ENCODE measurements around the gene SON.

DNA sequence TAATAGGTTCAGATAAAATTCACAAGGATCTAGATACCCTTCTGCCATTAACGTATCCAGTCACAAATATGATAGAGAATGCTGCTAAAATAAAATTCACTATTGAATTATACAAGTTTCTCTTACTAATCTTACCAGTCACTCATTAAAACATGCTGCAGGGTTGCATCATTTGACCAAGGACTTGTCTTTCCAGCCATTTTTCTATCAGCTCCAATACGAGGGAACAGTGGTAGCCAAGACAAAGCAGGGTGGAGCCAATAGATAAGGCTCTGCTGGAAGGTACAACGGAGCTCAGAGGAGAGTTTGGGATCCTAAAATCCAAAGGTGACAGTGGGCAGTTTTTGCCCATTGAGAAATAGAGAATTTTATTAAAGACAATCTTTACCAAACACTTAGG, 41.6 kb downstream of the SON start:
- no peak for TF ChIP-seq POLR2AphosphoS5 (IDR thresholded peaks at IDR 0.05; ENCODE audit: low read depth)
- TF ChIP-seq, protein P1, sequence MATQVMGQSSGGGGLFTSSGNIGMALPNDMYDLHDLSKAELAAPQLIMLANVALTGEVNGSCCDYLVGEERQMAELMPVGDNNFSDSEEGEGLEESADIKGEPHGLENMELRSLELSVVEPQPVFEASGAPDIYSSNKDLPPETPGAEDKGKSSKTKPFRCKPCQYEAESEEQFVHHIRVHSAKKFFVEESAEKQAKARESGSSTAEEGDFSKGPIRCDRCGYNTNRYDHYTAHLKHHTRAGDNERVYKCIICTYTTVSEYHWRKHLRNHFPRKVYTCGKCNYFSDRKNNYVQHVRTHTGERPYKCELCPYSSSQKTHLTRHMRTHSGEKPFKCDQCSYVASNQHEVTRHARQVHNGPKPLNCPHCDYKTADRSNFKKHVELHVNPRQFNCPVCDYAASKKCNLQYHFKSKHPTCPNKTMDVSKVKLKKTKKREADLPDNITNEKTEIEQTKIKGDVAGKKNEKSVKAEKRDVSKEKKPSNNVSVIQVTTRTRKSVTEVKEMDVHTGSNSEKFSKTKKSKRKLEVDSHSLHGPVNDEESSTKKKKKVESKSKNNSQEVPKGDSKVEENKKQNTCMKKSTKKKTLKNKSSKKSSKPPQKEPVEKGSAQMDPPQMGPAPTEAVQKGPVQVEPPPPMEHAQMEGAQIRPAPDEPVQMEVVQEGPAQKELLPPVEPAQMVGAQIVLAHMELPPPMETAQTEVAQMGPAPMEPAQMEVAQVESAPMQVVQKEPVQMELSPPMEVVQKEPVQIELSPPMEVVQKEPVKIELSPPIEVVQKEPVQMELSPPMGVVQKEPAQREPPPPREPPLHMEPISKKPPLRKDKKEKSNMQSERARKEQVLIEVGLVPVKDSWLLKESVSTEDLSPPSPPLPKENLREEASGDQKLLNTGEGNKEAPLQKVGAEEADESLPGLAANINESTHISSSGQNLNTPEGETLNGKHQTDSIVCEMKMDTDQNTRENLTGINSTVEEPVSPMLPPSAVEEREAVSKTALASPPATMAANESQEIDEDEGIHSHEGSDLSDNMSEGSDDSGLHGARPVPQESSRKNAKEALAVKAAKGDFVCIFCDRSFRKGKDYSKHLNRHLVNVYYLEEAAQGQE (IDR thresholded peaks at IDR 0.05; ENCODE audit: insufficient replicate concordance, low read depth), result no peak
- TF ChIP-seq, protein P2, sequence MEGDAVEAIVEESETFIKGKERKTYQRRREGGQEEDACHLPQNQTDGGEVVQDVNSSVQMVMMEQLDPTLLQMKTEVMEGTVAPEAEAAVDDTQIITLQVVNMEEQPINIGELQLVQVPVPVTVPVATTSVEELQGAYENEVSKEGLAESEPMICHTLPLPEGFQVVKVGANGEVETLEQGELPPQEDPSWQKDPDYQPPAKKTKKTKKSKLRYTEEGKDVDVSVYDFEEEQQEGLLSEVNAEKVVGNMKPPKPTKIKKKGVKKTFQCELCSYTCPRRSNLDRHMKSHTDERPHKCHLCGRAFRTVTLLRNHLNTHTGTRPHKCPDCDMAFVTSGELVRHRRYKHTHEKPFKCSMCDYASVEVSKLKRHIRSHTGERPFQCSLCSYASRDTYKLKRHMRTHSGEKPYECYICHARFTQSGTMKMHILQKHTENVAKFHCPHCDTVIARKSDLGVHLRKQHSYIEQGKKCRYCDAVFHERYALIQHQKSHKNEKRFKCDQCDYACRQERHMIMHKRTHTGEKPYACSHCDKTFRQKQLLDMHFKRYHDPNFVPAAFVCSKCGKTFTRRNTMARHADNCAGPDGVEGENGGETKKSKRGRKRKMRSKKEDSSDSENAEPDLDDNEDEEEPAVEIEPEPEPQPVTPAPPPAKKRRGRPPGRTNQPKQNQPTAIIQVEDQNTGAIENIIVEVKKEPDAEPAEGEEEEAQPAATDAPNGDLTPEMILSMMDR (IDR thresholded peaks at IDR 0.05; ENCODE audit: insufficient read depth, low read length), result no peak
- no peak for TF ChIP-seq GABPA (IDR thresholded peaks at IDR 0.05; ENCODE audit: low read depth)
- TF ChIP-seq SPI1 (IDR thresholded peaks at IDR 0.05; ENCODE audit: borderline replicate concordance, low read depth), result no peak
